ENCODE results near the gene TMBIM1. TPM values are rescaled to one million over a fixed set of nuclear protein-coding genes. Genes with fewer than 3 reads are reported as not detected.
"Not testable (repeated sequence)": the region's sequence is repeated elsewhere in the genome, so short reads cannot be mapped to it uniquely, and the experiment has no call there.

The TMBIM1 gene
- total RNA-seq, 1 experiment from 2014 or later, result 154 TPM

GRCh38 chr2:218291318-218292047 lies 820 bp downstream of the TMBIM1 start:
- no peak for DNase-seq (ENCODE audit: low spot score)

- DNase-seq (ENCODE audit: low spot score), result no peak
Measured at GRCh38 chr2:218290316-218291261, 1.7 kb downstream of the TMBIM1 start.

- no peak for DNase-seq (ENCODE audit: low spot score)
Measured at GRCh38 chr2:218289639-218290315, 2.5 kb downstream of the TMBIM1 start.

GRCh38 chr2:218286570-218287459 lies 5.5 kb downstream of the TMBIM1 start:
- peak; percentile 99 for DNase-seq (ENCODE audit: low spot score)

- no peak for DNase-seq (ENCODE audit: low spot score)
Measured at GRCh38 chr2:218285604-218286003, 6.7 kb downstream of the TMBIM1 start.

GRCh38 chr2:218284106-218284811 lies 8.0 kb downstream of the TMBIM1 start:
- DNase-seq (ENCODE audit: low spot score), result peak; percentile 74

- DNase-seq (ENCODE audit: low spot score), result no peak
Measured at GRCh38 chr2:218282173-218282991, 9.9 kb downstream of the TMBIM1 start.

GRCh38 chr2:218281449-218281848 lies 10.9 kb downstream of the TMBIM1 start:
- DNase-seq (ENCODE audit: low spot score), result no peak

GRCh38 chr2:218280260-218280870 lies 11.9 kb downstream of the TMBIM1 start:
- no peak for DNase-seq (ENCODE audit: low spot score)

GRCh38 chr2:218278531-218279360 lies 13.6 kb downstream of the TMBIM1 start:
- no peak for DNase-seq (ENCODE audit: low spot score)

- DNase-seq (ENCODE audit: low spot score), result no peak
Measured at GRCh38 chr2:218277921-218278320, 14.4 kb downstream of the TMBIM1 start.

GRCh38 chr2:218276986-218277755 lies 15.1 kb downstream of the TMBIM1 start:
- DNase-seq (ENCODE audit: low spot score), result no peak

- no peak for DNase-seq (ENCODE audit: low spot score)
Measured at GRCh38 chr2:218275371-218276072, 16.8 kb downstream of the TMBIM1 start.

- no peak for DNase-seq (ENCODE audit: low spot score)
Measured at GRCh38 chr2:218274586-218274985, 17.7 kb downstream of the TMBIM1 start.

- DNase-seq (ENCODE audit: low spot score), result no peak
Measured at GRCh38 chr2:218273908-218274249, 18.4 kb downstream of the TMBIM1 start.

GRCh38 chr2:218273214-218273907 lies 18.9 kb downstream of the TMBIM1 start:
- DNase-seq (ENCODE audit: low spot score), result not testable (repeated sequence)
